ENCODE data around the gene ITPR2.
A peak's percentile ranks its signal among the peaks of the same experiment; 100 is the strongest.

The ITPR2 gene

GRCh38 chr12:26723379-26724308 is 109.3 kb downstream of the ITPR2 start:
- H3K9ac ChIP-seq (ENCODE audit: low read length) = no peak overlapping the region
- no peak overlapping the region for H3K27ac ChIP-seq (ENCODE audit: low read depth, low read length)
- H2AK5ac ChIP-seq (ENCODE audit: low read length) = no peak overlapping the region
- no peaks in the 10 kb centered on the region for H3K9me3 ChIP-seq (ENCODE audit: insufficient read depth, low read depth, low read length)
- H3K4me2 ChIP-seq (ENCODE audit: low read length) = no peak overlapping the region
- no peaks in the 10 kb centered on the region for H3K4me1 ChIP-seq (ENCODE audit: control insufficient read depth in 1 of 2, insufficient read depth in 2 of 2, low read length in 2 of 2)
- H3K79me1 ChIP-seq (ENCODE audit: low read length) = no peaks in the 10 kb centered on the region
- peak in 1 of 2 donors; percentile 26 for DNase-seq
- H4K91ac ChIP-seq (ENCODE audit: low read depth, low read length) = no peak overlapping the region
- H3K23ac ChIP-seq (ENCODE audit: low read length) = no peak overlapping the region
- H3K36me3 ChIP-seq (ENCODE audit: control insufficient read depth in 1 of 2, insufficient read depth in 2 of 2, low read length in 2 of 2) = no peaks in the 10 kb centered on the region
- no peak overlapping the region for H2BK12ac ChIP-seq (ENCODE audit: low read length)
- no peak overlapping the region for H2AFZ ChIP-seq (ENCODE audit: insufficient read depth, low read length, poor library complexity)
- no peaks in the 10 kb centered on the region for H3K27me3 ChIP-seq (ENCODE audit: insufficient read depth, low read length)
- no peak overlapping the region for H3K4ac ChIP-seq (ENCODE audit: low read depth, low read length)
- no peak overlapping the region for H4K12ac ChIP-seq (ENCODE audit: low read depth, low read length)
- H2BK120ac ChIP-seq (ENCODE audit: insufficient read depth, low read length, poor library complexity) = no peak overlapping the region
- H3K4me3 ChIP-seq (ENCODE audit: low read depth, low read length) = no peak overlapping the region
- H3K14ac ChIP-seq (ENCODE audit: low read length) = no peak overlapping the region
- WGBS (ENCODE audit: extremely low coverage, insufficient coverage, insufficient read length) = no CpG with 5 or more reads among the region's 8 CpGs
- no peaks in the 10 kb centered on the region for H3K79me2 ChIP-seq (ENCODE audit: control insufficient read depth, insufficient read depth, low read length, poor library complexity)
- H4K8ac ChIP-seq (ENCODE audit: low read depth, low read length) = no peak overlapping the region
- H3K18ac ChIP-seq (ENCODE audit: low read length) = no peak overlapping the region
- H2BK5ac ChIP-seq (ENCODE audit: low read depth, low read length, poor library complexity) = no peak overlapping the region

DNA sequence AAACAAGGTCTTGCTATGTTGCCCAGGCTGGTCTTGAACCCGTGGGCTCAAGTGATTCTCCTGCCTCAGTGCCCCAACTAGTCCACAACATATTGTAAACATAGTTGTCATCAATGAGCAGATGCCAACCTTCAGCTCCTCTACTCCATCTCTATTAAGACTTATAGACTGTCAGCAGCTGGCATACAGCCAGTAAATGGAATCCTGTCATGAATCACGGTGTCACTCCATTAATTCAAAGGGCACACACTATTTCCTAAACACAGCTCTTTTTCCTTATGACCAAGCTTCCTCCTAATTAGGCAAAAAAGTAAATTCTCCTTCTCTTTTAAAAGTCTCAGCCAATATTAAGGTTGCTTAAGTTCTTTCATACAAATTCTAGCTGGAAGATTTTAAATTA is 111.2 kb downstream of the ITPR2 start:
- H3K4me1 ChIP-seq (ENCODE audit: control insufficient read depth in 1 of 2, insufficient read depth in 2 of 2, low read length in 2 of 2) = no peaks in the 10 kb centered on the region
- H3K23ac ChIP-seq (ENCODE audit: low read length) = no peak overlapping the region
- no peak overlapping the region for H4K91ac ChIP-seq (ENCODE audit: low read depth, low read length)
- no peaks in the 10 kb centered on the region for H3K9me3 ChIP-seq (ENCODE audit: insufficient read depth, low read depth, low read length)
- no peak overlapping the region for H2BK12ac ChIP-seq (ENCODE audit: low read length)
- no CpG with 5 or more reads among the region's 2 CpGs for WGBS (ENCODE audit: extremely low coverage, insufficient coverage, insufficient read length)
- H3K36me3 ChIP-seq (ENCODE audit: control insufficient read depth in 1 of 2, insufficient read depth in 2 of 2, low read length in 2 of 2) = no peaks in the 10 kb centered on the region
- no peaks in the 10 kb centered on the region for H3K79me2 ChIP-seq (ENCODE audit: control insufficient read depth, insufficient read depth, low read length, poor library complexity)
- H3K79me1 ChIP-seq (ENCODE audit: low read length) = no peaks in the 10 kb centered on the region
- H3K27me3 ChIP-seq (ENCODE audit: insufficient read depth, low read length) = no peaks in the 10 kb centered on the region
- no peak overlapping the region for H3K4me3 ChIP-seq (ENCODE audit: low read depth, low read length)
- no peak overlapping the region for H3K18ac ChIP-seq (ENCODE audit: low read length)
- no peak overlapping the region for H3K4me2 ChIP-seq (ENCODE audit: low read length)
- H3K27ac ChIP-seq (ENCODE audit: low read depth, low read length) = no peak overlapping the region
- no peak overlapping the region for H3K14ac ChIP-seq (ENCODE audit: low read length)
- H3K9ac ChIP-seq (ENCODE audit: low read length) = no peak overlapping the region
- H3K4ac ChIP-seq (ENCODE audit: low read depth, low read length) = no peak overlapping the region
- no peak overlapping the region for H2BK5ac ChIP-seq (ENCODE audit: low read depth, low read length, poor library complexity)
- no peak for DNase-seq
- no peak overlapping the region for H2AK5ac ChIP-seq (ENCODE audit: low read length)
- H4K8ac ChIP-seq (ENCODE audit: low read depth, low read length) = no peak overlapping the region
- H4K12ac ChIP-seq (ENCODE audit: low read depth, low read length) = no peak overlapping the region
- no peak overlapping the region for H2AFZ ChIP-seq (ENCODE audit: insufficient read depth, low read length, poor library complexity)
- no peak overlapping the region for H2BK120ac ChIP-seq (ENCODE audit: insufficient read depth, low read length, poor library complexity)

DNA sequence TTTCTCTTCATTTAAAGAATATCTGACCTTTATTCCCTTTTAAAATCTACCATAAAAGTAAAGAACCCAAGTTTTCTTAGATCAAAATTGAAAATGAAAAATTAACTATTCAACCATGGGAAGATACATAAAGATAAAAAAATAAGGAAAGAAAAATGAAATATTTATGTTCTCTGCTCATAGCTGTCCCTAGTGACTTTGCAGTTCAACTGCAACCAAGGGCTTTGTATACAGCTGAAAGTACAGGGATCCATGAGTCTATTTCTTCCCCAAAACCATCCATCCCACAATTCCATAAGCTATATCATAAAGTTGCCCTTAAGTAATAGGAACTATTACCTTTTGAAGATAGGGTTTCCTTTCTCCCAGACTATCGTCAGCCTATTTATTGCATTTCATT is 113.1 kb downstream of the ITPR2 start:
- Histone ChIP-seq H4K8ac (ENCODE audit: low read depth, low read length) (no peak overlapping the region), H3K4me2 (ENCODE audit: low read length) (no peak overlapping the region), H4K12ac (ENCODE audit: low read depth, low read length) (no peak overlapping the region), H3K4ac (ENCODE audit: low read depth, low read length) (no peak overlapping the region), H3K18ac (ENCODE audit: low read length) (no peak overlapping the region), H3K9me3 (ENCODE audit: insufficient read depth, low read depth, low read length) (no peaks in the 10 kb centered on the region), H3K36me3 (ENCODE audit: control insufficient read depth in 1 of 2, insufficient read depth in 2 of 2, low read length in 2 of 2) (no peaks in the 10 kb centered on the region), H2AK5ac (ENCODE audit: low read length) (no peak overlapping the region), H3K79me2 (ENCODE audit: control insufficient read depth, insufficient read depth, low read length, poor library complexity) (no peaks in the 10 kb centered on the region), H3K23ac (ENCODE audit: low read length) (no peak overlapping the region), H2BK12ac (ENCODE audit: low read length) (no peak overlapping the region), H2BK5ac (ENCODE audit: low read depth, low read length, poor library complexity) (no peak overlapping the region), H3K27ac (ENCODE audit: low read depth, low read length) (no peak overlapping the region), H2BK120ac (ENCODE audit: insufficient read depth, low read length, poor library complexity) (no peak overlapping the region), H3K4me3 (ENCODE audit: low read depth, low read length) (no peak overlapping the region), H3K14ac (ENCODE audit: low read length) (no peak overlapping the region), H2AFZ (ENCODE audit: insufficient read depth, low read length, poor library complexity) (no peak overlapping the region), H3K4me1 (ENCODE audit: control insufficient read depth in 1 of 2, insufficient read depth in 2 of 2, low read length in 2 of 2) (no peaks in the 10 kb centered on the region), H3K79me1 (ENCODE audit: low read length) (no peaks in the 10 kb centered on the region), H3K9ac (ENCODE audit: low read length) (no peak overlapping the region), H4K91ac (ENCODE audit: low read depth, low read length) (no peak overlapping the region), H3K27me3 (ENCODE audit: insufficient read depth, low read length) (no peaks in the 10 kb centered on the region)
- no CpG with 5 or more reads among the region's 1 CpG for WGBS (ENCODE audit: extremely low coverage, insufficient coverage, insufficient read length)
- DNase-seq = no peak

GRCh38 chr12:26717757-26718156 is 115.2 kb downstream of the ITPR2 start:
- no peaks in the 10 kb centered on the region for H3K27me3 ChIP-seq (ENCODE audit: insufficient read depth, low read length)
- H2AK5ac ChIP-seq (ENCODE audit: low read length) = no peak overlapping the region
- no peak overlapping the region for H4K91ac ChIP-seq (ENCODE audit: low read depth, low read length)
- no peak overlapping the region for H4K8ac ChIP-seq (ENCODE audit: low read depth, low read length)
- H3K79me2 ChIP-seq (ENCODE audit: control insufficient read depth, insufficient read depth, low read length, poor library complexity) = no peaks in the 10 kb centered on the region
- no peak overlapping the region for H2AFZ ChIP-seq (ENCODE audit: insufficient read depth, low read length, poor library complexity)
- no peaks in the 10 kb centered on the region for H3K4me1 ChIP-seq (ENCODE audit: control insufficient read depth in 1 of 2, insufficient read depth in 2 of 2, low read length in 2 of 2)
- DNase-seq = no peak
- no peak overlapping the region for H2BK120ac ChIP-seq (ENCODE audit: insufficient read depth, low read length, poor library complexity)
- no peak overlapping the region for H3K14ac ChIP-seq (ENCODE audit: low read length)
- no peak overlapping the region for H3K23ac ChIP-seq (ENCODE audit: low read length)
- H2BK5ac ChIP-seq (ENCODE audit: low read depth, low read length, poor library complexity) = no peak overlapping the region
- no peak overlapping the region for H3K4me2 ChIP-seq (ENCODE audit: low read length)
- no peaks in the 10 kb centered on the region for H3K36me3 ChIP-seq (ENCODE audit: control insufficient read depth in 1 of 2, insufficient read depth in 2 of 2, low read length in 2 of 2)
- H3K79me1 ChIP-seq (ENCODE audit: low read length) = no peaks in the 10 kb centered on the region
- no peak overlapping the region for H2BK12ac ChIP-seq (ENCODE audit: low read length)
- H3K4ac ChIP-seq (ENCODE audit: low read depth, low read length) = no peak overlapping the region
- no peaks in the 10 kb centered on the region for H3K9me3 ChIP-seq (ENCODE audit: insufficient read depth, low read depth, low read length)
- H4K12ac ChIP-seq (ENCODE audit: low read depth, low read length) = no peak overlapping the region
- no peak overlapping the region for H3K4me3 ChIP-seq (ENCODE audit: low read depth, low read length)
- no peak overlapping the region for H3K18ac ChIP-seq (ENCODE audit: low read length)
- WGBS (ENCODE audit: extremely low coverage, insufficient coverage, insufficient read length) = no CpG with 5 or more reads among the region's 2 CpGs
- no peak overlapping the region for H3K9ac ChIP-seq (ENCODE audit: low read length)
- no peak overlapping the region for H3K27ac ChIP-seq (ENCODE audit: low read depth, low read length)

All from trophoblast cell (in vitro differentiated cells and primary cell).